ENCODE data around the gene AP1B1.

AP1B1 gene

DNA sequence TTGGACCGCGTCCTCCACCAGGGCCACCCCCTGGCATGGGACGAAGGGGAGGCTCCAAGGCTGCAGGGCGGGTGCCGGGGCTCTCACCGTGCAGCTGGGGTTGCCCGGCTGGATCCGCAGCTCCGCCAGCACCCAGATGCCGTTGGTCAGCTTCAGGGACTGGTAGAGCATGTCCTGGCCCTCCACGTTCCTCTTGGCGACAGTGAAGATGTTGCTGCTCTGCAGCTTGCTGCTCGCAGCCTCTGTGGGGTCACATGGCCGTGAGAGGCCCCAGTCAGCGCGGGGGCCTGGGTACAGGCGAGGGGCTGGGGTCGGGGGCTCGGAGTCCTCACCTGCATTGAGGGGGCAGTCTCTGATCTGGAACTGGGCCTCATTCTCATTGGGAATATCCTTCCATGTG, 58.1 kb downstream of the AP1B1 start:
- DNase-seq: no peak

DNA sequence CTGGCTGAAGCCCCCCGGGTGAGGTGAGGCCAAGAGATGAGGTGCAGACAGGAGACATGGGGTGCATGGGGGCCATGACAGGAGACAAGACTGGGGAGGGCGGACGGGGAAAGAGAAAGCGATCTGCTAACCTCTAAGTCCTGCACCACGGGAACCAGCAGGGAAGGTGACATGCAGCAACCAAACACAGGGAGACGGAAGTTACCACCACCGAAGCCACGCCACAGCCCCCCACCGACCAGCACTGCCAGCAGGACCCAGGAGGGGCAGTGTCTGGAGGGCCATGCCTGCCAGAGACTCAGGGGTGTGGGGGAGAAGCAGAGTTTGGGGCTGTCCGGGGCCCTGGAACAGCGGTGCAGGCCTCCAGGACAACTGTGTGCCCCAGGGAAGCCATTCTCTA, 58.8 kb downstream of the AP1B1 start:
- DNase-seq: no peak

- DNase-seq: no peak
These were observed 59.5 kb downstream of the AP1B1 start for GRCh38 chr22:29328566-29329500.

- DNase-seq: no peak
These were observed 60.3 kb downstream of the AP1B1 start for GRCh38 chr22:29328055-29328454.

DNA sequence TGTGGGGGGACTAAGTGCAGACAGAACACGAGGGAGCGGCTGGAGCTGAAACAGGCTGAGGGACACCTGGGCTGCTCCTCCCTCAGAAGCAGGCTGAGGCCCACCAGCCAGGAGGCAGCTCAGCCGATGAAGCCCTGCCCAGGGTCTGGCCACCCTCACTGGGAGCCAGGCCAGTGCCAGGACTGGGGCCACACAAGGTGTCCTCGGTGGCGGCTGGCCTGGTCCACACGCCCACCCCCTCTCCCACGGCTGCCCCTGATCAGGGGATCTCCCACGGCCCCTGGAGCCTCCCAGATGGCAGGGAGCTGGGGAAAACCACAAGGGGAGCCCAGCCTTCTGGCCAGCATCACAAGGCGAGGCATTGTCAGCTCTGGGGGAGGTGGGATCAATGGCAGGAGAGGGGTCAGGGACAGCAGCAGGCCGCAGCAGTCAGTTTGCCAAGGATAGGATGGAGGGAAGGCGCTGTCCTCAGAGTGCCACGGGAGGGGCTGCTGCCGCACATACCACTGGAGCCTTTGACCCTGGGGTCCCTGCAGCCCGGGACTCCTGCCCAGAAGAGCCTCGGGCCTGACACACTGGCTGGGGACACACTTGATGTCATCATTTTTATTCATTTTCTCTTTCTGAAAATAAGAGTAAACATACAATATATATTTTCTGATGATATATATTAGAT, 61.1 kb downstream of the AP1B1 start:
- DNase-seq: no peak

DNA sequence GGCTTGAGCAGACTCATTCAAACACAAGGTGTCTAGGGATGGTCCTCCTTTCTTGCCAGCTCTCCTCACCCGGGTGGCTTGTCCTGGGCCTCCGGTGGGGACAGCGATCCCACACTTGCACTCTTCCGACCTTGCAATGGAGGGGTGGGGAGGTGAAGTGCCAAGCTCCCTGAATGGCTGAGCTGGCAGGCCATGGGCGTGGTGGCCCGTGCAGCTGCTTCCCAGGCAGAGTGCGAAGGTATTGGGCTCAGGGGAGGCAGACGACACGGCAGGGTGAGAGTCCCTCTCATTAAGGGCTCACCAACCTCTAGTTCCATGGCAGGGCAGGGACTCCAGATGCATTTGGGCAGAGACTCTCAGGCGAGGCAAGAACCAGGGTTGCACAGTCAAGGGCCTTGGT, 61.9 kb downstream of the AP1B1 start:
- DNase-seq: no peak

DNA sequence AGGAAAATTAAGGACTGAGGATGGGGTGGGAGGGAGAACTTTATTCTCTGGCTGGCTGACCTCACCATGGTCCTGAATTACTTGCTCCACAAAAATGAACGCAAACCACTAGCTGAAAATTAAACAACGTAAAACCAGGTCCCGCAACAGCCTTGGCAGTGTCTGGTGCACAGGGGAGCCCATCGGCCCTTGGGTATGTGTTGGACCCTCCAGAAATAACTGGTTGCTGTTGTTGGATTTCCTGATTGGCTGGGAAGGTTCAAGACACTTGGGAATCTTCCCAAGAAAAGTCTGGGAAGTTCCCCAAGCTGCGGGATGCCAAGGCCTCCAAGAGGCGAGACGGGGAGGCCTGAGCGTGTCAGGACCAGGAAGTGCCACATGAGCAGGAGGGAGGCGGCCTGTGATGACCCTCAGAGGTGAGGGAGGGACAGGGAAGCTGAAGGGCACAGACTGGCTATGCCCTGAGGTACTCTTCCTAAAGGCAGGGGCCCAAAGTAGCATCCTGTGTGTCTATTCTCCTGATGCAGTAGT, 62.5 kb downstream of the AP1B1 start:
- no peak for DNase-seq

DNA sequence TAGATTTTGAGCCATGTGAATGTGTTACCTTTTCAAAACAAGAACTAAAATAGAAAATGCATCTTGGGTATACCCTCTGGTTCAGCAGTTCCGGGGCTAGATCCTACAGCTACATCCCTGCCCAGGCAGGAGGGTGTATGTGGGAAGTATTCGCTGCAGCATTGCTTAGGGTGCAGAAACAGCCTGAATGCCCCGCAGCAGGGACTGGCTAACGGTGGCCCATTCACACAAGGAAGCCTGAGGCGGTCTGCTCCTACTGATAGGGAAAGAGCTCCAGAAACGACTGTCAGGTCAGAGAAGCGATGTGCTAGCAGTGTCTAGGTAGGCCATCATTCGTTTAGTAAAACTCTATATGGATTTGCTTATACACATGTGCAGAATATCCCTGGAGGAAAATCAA, 63.0 kb downstream of the AP1B1 start:
- DNase-seq: no peak

DNA sequence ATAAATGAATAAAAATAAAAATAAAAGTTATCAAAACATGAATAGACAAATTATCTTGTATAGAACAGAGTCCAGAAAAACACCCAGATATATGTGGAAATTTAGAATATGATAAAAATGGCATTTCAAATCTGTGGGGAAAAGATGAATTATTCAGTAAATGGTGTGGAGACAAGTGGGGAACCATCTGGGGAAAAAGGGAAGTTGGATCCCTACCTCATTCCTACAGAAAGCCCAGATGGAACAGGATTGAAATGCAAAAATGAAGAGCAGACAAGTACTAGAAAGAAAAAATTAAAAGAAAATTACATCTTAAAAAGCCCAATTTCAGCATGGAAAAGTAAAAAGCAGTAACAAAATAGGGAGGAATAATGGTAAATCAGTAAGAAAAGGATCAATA, 64.7 kb downstream of the AP1B1 start:
- no peak for DNase-seq

- DNase-seq: no peak
These were observed 67.8 kb downstream of the AP1B1 start for GRCh38 chr22:29320546-29320945.

GRCh38 chr22:29319072-29319471, 69.3 kb downstream of the AP1B1 start:
- DNase-seq: no peak

DNA sequence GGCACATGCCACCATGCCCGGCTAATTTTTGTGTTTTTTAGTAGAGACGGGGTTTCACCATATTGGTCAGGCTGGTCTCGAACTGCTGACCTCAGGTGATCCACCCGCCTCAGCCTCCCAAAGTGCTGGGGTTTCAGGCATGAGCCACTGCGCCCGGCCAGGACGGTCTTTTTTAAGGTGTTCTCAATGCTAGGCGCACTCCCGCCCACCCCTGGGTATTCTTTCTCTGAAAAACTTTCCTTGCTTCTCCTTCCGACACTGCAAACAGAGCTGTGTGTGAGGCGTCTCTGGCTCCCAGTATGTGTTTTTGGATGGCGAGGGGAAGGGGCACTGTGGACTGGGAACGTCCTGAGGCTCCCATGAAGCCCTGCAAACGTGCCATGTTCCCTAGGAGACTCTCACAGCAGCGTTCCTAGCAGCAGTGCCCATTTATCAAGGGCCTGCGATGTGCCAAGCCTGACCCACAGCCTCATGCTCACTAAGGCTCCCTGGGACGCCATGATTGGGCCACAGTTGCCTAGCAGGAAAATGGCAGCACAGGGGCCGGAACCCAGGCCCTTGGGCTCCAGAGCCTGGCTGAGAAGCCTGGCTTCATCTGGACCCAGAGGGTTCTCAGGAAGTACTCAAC, 70.4 kb downstream of the AP1B1 start:
- no peak for DNase-seq

DNA sequence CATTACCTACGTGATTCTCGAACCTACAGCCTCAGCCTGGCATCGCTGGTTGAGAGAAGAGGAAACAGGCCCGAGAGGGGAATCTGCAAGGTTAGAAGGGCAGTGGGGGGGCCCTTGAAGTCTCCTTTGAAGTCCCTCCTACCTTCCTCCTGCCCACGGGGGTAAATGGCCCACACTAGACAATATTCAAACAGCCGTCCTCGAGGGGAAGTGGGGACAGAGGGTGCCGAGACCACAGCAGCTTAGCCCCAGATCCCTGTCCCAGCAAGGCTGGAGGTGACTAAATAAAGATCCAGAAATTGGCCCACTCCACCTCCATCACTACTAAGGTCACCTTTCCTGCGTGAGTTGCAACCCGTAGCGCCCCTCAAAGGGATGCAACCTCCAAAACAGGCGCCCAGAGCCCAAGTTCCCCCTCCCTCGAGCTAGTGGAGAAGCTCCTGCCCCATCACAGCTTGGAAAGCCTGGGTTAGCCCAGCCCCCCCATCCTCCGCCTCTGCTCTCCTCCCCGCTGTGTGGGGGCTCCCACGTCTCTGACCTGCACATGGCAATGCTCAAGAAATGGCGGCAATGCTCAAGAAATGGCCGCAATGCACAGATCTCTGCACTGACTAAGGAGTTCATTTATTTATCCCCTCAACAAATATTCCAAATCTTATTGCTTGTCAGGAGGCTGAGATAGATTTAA, 72.1 kb downstream of the AP1B1 start:
- no peak for DNase-seq

DNA sequence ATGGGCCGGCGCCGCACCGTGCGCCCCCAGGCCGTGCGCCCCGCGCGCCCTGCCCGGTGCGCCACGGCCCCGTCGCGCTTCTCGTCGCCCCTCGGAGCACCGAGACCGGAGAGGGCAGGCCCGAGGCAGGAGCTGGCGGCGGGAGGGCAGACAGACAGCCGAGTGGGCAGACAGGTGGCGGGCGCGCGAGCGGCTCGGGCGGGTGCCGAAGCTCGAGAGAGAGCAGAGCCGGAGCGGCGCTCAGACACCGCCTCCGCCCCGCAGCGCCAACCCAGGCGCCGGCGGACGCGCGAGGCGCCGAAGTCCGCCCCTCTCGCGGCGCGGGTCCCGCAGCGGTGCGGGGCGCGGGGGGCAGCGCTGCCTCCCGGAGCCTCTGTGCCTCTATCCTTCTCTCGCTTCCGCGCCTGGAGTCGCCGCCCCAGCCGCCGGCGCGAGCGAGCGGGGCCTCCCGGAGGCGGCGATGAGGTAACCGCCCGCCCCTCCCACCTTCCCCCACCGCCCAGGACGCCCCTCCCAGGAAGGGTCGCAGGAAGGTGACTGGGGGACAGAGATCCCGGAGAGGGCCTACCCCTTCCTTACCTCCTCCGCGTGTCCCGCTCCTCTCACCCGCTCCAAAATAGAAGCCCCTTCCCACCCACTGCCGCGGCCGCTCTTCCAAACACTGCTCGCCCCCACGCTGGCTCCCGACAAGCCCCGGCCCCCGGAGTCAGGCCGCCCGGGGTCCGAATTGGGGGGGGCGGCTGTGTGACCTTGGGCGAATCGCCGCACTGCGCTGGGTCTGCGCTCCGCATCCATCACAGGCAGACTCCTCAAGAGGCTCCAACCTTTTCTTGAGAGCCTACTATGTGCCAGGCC, 72.9 kb downstream of the AP1B1 start, which contains the start of gene RASL10A:
TSS of gene RASL10A (minus strand) at position 412 of the 855 bp plus-strand sequence. CDS start 451 bp downstream, outside the sequence.
- DNase-seq: no peak

- DNase-seq: no peak
These were observed 73.7 kb downstream of the AP1B1 start for GRCh38 chr22:29314537-29315285.

DNA sequence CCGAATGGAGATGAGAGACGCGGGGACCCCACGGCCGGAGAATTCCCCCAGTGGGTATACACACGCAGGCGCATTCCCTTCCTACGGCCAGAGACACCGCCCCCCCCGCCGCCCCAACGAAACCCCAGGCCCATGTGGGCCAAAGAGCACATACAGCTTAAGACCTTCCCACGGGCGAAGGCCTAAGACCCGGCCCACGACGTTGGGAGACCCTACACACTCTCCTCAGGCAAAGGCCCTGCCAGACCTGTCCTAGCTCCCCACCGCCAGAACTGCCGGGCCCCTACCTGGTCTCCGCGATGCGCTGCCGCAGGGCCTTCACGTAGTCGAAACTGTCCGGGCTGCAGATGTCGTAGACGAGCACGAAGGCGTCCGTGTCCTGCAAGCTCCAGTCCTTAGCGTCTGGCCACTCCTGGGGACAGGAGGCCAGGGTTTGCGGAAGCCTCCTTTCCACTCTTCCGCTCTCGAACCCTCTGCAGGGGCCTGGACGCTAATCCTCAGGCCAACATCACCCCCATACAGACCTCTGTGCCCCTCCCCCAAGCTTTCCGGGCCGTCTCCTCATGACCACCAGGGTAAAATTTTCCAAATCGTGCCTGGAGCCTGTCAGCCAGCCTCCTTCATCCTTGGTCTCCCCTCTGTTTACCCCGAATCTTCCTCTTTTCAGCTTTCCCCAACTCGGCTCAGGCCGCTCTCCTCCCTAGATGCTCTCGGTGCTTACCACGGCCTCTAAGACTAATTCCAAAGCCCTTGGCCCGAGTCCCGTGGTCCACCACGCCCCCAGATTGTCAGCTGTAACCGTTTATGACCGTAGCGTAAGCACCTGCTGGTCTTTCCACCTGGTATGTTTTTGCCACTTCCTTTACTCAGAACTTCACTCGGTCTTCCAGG, 74.5 kb downstream of the AP1B1 start:
- DNase-seq: no peak

DNA sequence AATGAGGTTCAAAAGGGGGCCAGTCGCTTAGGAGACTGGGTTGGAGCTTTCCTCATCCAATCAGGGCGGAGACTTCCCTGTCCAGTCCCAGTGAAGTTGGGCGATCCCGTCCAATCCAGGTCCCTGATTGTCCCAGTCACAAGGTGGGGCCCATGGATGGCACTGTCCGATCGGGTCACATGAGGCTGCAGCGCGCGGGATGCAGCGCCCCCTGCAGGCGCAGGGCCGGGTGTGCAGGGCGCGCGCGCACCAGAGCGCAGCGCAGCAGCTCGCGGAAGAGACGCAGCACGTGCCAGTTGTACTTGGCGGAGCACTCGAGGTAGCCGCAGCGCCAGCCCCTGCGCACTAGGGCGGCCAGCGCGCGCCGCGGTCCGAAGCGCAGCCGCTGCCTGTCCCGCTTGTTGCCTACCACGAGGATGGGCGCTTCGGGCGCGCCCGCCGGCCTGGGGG, 75.2 kb downstream of the AP1B1 start:
- DNase-seq: no peak

- no peak for DNase-seq
These were observed 75.9 kb downstream of the AP1B1 start for GRCh38 chr22:29312218-29313125.

Measured in fibroblast of upper back skin (primary cell).